Neural progenitor cell (in vitro differentiated cells): ENCODE data around the gene FREM2.

Experiments
- CTCF ChIP-seq: fragments of 200-600 bp; sonication (generic); IDR thresholded peaks from 2 replicates; pipeline ENCODE4 v1.5.1; 2017; ENCODE audit warnings: antibody characterized with exemption, mild to moderate bottlenecking
- EZH2 ChIP-seq: fragments of 200-600 bp; sonication (generic); IDR thresholded peaks from 2 replicates; pipeline ENCODE4 v1.6.1; 2017; ENCODE audit warnings: antibody characterized with exemption, mild to moderate bottlenecking, moderate library complexity
- EZH2phosphoT487 ChIP-seq: fragments of 200-600 bp; sonication (generic); IDR thresholded peaks from 2 replicates; pipeline ENCODE4 v1.6.1; 2017; ENCODE audit warnings: antibody characterized with exemption

- TF ChIP-seq CTCF = no peak
- TF ChIP-seq EZH2phosphoT487 = no peak
- no peak for TF ChIP-seq EZH2
Observed at GRCh38 chr13:38879278-38879677, 192.4 kb downstream of the FREM2 start.
